Testis (tissue), 3 donors: Measurements from ENCODE around the gene TBPL2. TPM values are rescaled to one million over a fixed set of nuclear protein-coding genes. Genes with fewer than 3 reads are reported as not detected.
A peak's percentile ranks its signal among the peaks of the same experiment; 100 is the strongest.

Experiments used
- DNase-seq: peaks from one replicate; pipeline ENCODE4 v3.0.0-alpha.2; 2019
- H3K27ac ChIP-seq, 2 donors: fragments of 200-600 bp; sonication (generic); one replicate each; pipeline ENCODE4 v1.5.1; 2019
- H3K27me3 ChIP-seq: fragments of 200-600 bp; sonication (generic); one replicate; pipeline ENCODE4 v1.5.1; 2019
- H3K36me3 ChIP-seq: fragments of 200-600 bp; sonication (generic); one replicate; pipeline ENCODE4 v1.5.1; 2017; ENCODE audit warnings: low read depth; ENCODE audit errors: missing control alignments
- H3K4me1 ChIP-seq: fragments of 200-600 bp; sonication (generic); one replicate; pipeline ENCODE4 v1.5.1; 2019
- H3K4me3 ChIP-seq, 2 donors: fragments of 200-600 bp; sonication (generic); one replicate each; pipeline ENCODE4 v1.5.1; 2017 to 2019
- H3K9me3 ChIP-seq: fragments of 200-600 bp; sonication (generic); one replicate; pipeline ENCODE4 v1.5.1; 2017
- CTCF ChIP-seq, 3 experiments: fragments of 450-650 bp in 2 of 3; fragments of 200-600 bp in 1 of 3; sonication (generic) in 1 of 3; IDR thresholded peaks; one replicate each; pipeline ENCODE4 v1.5.1; 2016 to 2019; ENCODE audit warnings: antibody characterized with exemption in 3 of 3, mild to moderate bottlenecking in 2 of 3, moderate library complexity in 1 of 3
- POLR2A ChIP-seq: fragments of 450-650 bp; IDR thresholded peaks from one replicate; pipeline ENCODE4 v1.6.1; 2017; ENCODE audit warnings: antibody characterized with exemption, mild to moderate bottlenecking, moderate library complexity
- WGBS, 2 donors: methylation state at CpG; one replicate each; pipeline ENCODE4 v1.1.5; 2018; 5-methylcytosine and 5-hydroxymethylcytosine counted together
- intact Hi-C: fragments of 100-400 bp; cut with DNase I; formaldehyde crosslinking; loops from one replicate; pipeline ENCODE4 v1.15.1; 2023; ENCODE audit warnings: low total_unique reads
- polyA plus RNA-seq: library from polyadenylated mRNA; stranded (reverse); fragments of 350-450 nt; fragmentation: Illumina TruSeq; extraction: RNeasy Lipid Tissue Mini Kit (QIAGEN cat#74804); gene quantifications from one replicate; pipeline ENCODE4 v1.2.3, GENCODE V29; 2014; ENCODE audit warnings: low read depth, low replicate concordance; ENCODE audit not compliant: insufficient read depth
- total RNA-seq, 2 donors: library from RNA; depleted of rRNA; stranded (reverse); fragments of >200 nt; gene quantifications; one replicate each; pipeline ENCODE4 v1.2.3, GENCODE V29; 2016

TBPL2 gene
- total and polyA plus RNA-seq, 3 donors from 2014 or later = 0.39 TPM; not detected in 2

- TF ChIP-seq CTCF (IDR thresholded peaks at IDR 0.05) = no peak
- no peak for TF ChIP-seq POLR2A
- no peak for DNase-seq
- intact Hi-C loops = no loop called here
- Histone ChIP-seq H3K27me3 (no peaks in the 10 kb centered on the region), H3K4me3 (no peak overlapping the region), H3K9me3 (no peaks in the 10 kb centered on the region), H3K4me1 (no peaks in the 10 kb centered on the region), H3K27ac (no peak overlapping the region), H3K36me3 (no peaks in the 10 kb centered on the region)
- WGBS, 2 donors = 73 to 81% methylated on average over 2 of the region's 2 CpGs
Measured at GRCh38 chr14:55399852-55400251, 40.6 kb downstream of the TBPL2 start.

- 94% methylated on average over 1 of the region's 1 CpG for WGBS, 2 donors
- intact Hi-C loops = no loop called here
- Histone ChIP-seq H3K9me3 (no peaks in the 10 kb centered on the region), H3K27ac (peak overlapping the region in 1 of 2 donors; percentile 66), H3K27me3 (no peaks in the 10 kb centered on the region), H3K4me3 (no peak overlapping the region), H3K4me1 (no peaks in the 10 kb centered on the region), H3K36me3 (no peaks in the 10 kb centered on the region)
- no peak for TF ChIP-seq POLR2A
- no peak for TF ChIP-seq CTCF (IDR thresholded peaks at IDR 0.05)
- no peak for DNase-seq
Measured at GRCh38 chr14:55399183-55399582, 41.2 kb downstream of the TBPL2 start.

DNA sequence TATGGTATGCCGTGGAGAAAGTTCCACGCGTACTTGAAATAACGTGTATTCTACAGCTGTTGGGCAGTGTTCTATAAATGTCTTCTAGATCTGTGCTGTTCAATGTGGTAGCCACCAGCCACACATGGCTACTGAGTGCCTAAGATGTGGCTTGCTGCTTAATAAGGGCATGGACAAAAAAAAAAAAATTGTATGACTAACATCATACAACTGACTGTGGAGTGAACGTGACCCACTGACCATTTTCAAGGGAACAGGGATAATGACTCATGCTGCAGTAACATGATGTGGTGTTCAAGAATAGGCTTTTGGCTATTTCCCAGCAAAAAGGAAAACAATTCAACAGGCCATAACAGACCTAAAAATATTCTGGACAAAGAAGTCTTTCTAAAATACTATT lies 41.7 kb downstream of the TBPL2 start:
- H3K27me3 ChIP-seq = no peaks in the 10 kb centered on the region
- H3K4me3 ChIP-seq = no peak overlapping the region
- peak; percentile 27 for DNase-seq
- TF ChIP-seq POLR2A = no peak
- no peak for TF ChIP-seq CTCF (IDR thresholded peaks at IDR 0.05)
- H3K27ac ChIP-seq = peak overlapping the region in 1 of 2 donors; percentile 66
- no peaks in the 10 kb centered on the region for H3K4me1 ChIP-seq
- WGBS, 2 donors = 77 to 79% methylated on average over 5 of the region's 5 CpGs
- no peaks in the 10 kb centered on the region for H3K9me3 ChIP-seq
- no peaks in the 10 kb centered on the region for H3K36me3 ChIP-seq
- intact Hi-C loops = no loop called here

DNA sequence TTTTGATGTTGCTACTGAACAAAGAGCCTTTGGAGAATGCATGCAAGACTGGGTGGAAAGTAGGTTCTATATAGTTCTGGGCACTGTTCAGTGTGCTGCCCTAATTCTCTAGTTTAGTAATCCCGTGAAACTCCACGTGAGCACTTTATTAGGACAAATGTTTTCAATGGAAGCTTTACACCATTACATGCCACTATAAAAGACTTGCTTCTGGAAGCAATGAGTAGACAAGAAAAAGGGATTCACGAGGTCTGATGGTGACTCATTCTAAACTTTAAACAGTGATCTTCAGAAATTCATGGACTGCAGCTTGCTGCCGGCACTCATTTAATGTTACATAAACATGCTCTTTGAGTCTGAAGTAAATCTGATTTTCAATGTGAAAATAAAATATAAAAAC lies 51.1 kb downstream of the TBPL2 start:
- Histone ChIP-seq H3K36me3 (no peaks in the 10 kb centered on the region), H3K27ac (no peak overlapping the region), H3K4me1 (no peaks in the 10 kb centered on the region), H3K9me3 (no peaks in the 10 kb centered on the region), H3K4me3 (no peak overlapping the region), H3K27me3 (no peaks in the 10 kb centered on the region)
- WGBS, 2 donors = 94 to 100% methylated on average over 4 of the region's 4 CpGs
- no peak for DNase-seq
- TF ChIP-seq CTCF (IDR thresholded peaks at IDR 0.05) (no peak), POLR2A (no peak)
- intact Hi-C loops = no loop called here

DNA sequence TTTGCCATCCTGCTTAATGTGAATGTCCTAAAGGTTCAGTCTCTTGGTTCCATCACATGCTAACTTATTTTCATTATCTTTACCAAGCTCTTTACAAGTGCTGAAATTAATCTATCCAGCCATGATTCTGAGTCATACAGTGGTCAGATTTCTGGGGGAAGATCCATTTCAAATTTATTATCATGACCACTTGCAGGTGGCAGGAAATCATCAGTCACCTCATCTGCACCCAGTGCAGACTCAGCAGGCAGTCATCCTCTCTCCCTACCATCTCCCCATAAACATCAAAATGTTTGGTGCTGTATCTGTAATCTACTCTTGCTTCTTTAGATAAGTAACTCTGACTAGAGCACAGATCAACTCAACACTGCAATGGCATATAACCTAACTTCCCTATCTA lies 52.3 kb downstream of the TBPL2 start:
- H3K27me3 ChIP-seq = no peaks in the 10 kb centered on the region
- no peak for DNase-seq
- no peaks in the 10 kb centered on the region for H3K36me3 ChIP-seq
- no peaks in the 10 kb centered on the region for H3K9me3 ChIP-seq
- no peaks in the 10 kb centered on the region for H3K4me1 ChIP-seq
- no peak overlapping the region for H3K27ac ChIP-seq
- no peak for TF ChIP-seq CTCF (IDR thresholded peaks at IDR 0.05)
- intact Hi-C loops = no loop called here
- H3K4me3 ChIP-seq = no peak overlapping the region
